Endometrial microvascular endothelial cells (primary cell): Measurements from ENCODE around the gene FMO2. TPM values are rescaled to one million over a fixed set of nuclear protein-coding genes. Genes with fewer than 3 reads are reported as not detected.

Experiments
- in situ Hi-C: cut with HindIII; loops from 2 replicates; pipeline ENCODE4 v1.10.0; 2017; ENCODE audit warnings: low sequenced_read_pairs, low pct_unique_long_range_greater_than_20kb; ENCODE audit errors: inconsistent ontology term
- total RNA-seq: library from RNA; depleted of rRNA; stranded (reverse); fragments of >200 nt; gene quantifications from one replicate; pipeline ENCODE4 v1.2.3, GENCODE V29; 2015; ENCODE audit errors: inconsistent ontology term

FMO2 gene
- total RNA-seq, 1 donor from 2014 or later = not detected

- in situ Hi-C loops = no loop called here
Observed at GRCh38 chr1:171248841-171249240, 63.7 kb downstream of the FMO2 start.

- in situ Hi-C loops = no loop called here
Observed at GRCh38 chr1:171250263-171250662, 65.2 kb downstream of the FMO2 start.

- in situ Hi-C loops = no loop called here
Observed at GRCh38 chr1:171251042-171251951, 66.2 kb downstream of the FMO2 start.

GRCh38 chr1:171251952-171252300 lies 66.8 kb downstream of the FMO2 start:
- in situ Hi-C loops = no loop called here

- in situ Hi-C loops = no loop called here
Observed at GRCh38 chr1:171252482-171252881, 67.4 kb downstream of the FMO2 start.

- in situ Hi-C loops = no loop called here
Observed at GRCh38 chr1:171254859-171255258, 69.8 kb downstream of the FMO2 start.

- in situ Hi-C loops = no loop called here
Observed at GRCh38 chr1:171256940-171257606, 72.0 kb downstream of the FMO2 start.

GRCh38 chr1:171257607-171258076 lies 72.5 kb downstream of the FMO2 start:
- in situ Hi-C loops = no loop called here

GRCh38 chr1:171258429-171258828 lies 73.3 kb downstream of the FMO2 start:
- in situ Hi-C loops = no loop called here

GRCh38 chr1:171258943-171259342 lies 73.8 kb downstream of the FMO2 start:
- in situ Hi-C loops = no loop called here

Other genes with a start within 250 kb of the FMO2 start
- not detected for gene MROH9, start 249.8 kb upstream of the FMO2 start, total RNA-seq
- not detected for gene FMO3, start 94.4 kb upstream of the FMO2 start, total RNA-seq
- gene FMO1, start 63.2 kb downstream of the FMO2 start, total RNA-seq = not detected
- gene FMO4, start 128.9 kb downstream of the FMO2 start, total RNA-seq = 0.46 TPM